Psoas muscle (tissue), 8 donors: ENCODE data around the gene CHRM3. TPM values are rescaled to one million over a fixed set of nuclear protein-coding genes. Genes with fewer than 3 reads are reported as not detected.

ENCODE experiments used
- ATAC-seq, 4 donors: fragments of 200-7000 bp; cut with Tn5 transposase; one replicate each; pipeline ENCODE4 v1.9.1; 2020; ENCODE audit warnings: moderate library complexity in 3 of 4, mild to moderate bottlenecking in 2 of 4
- DNase-seq, 2 donors: peaks; one replicate each; pipeline ENCODE4 v3.0.0-alpha.2; 2020
- H3K27ac ChIP-seq: fragments of 200-600 bp; one replicate; pipeline ENCODE4 v1.8.0; 2022
- H3K27me3 ChIP-seq, 3 donors: fragments of 200-600 bp in 1 of 3; one replicate each; pipeline versions ENCODE4 v1.6.1 to v1.8.0; 2013 to 2022; ENCODE audit warnings: low read length in 2 of 3, mild to moderate bottlenecking in 2 of 3, moderate library complexity in 1 of 3; ENCODE audit not compliant: insufficient read depth in 3 of 3
- H3K36me3 ChIP-seq, 2 donors: fragments of 200-600 bp in 1 of 2; one replicate each; pipeline versions ENCODE4 v1.6.1 to v1.8.0; 2013 to 2022; ENCODE audit warnings: low read depth in 1 of 2, mild to moderate bottlenecking in 1 of 2, moderate library complexity in 1 of 2; ENCODE audit not compliant: insufficient read depth in 1 of 2
- H3K4me1 ChIP-seq: fragments of 200-600 bp; one replicate; pipeline ENCODE4 v1.8.0; 2022
- H3K4me3 ChIP-seq: fragments of 200-600 bp; one replicate; pipeline ENCODE4 v1.8.0; 2022; ENCODE audit warnings: mild to moderate bottlenecking
- H3K9me3 ChIP-seq: fragments of 200-600 bp; one replicate; pipeline ENCODE4 v1.8.0; 2022
- CTCF ChIP-seq: fragments of 200-600 bp; IDR thresholded peaks from one replicate; pipeline ENCODE4 v1.8.0; 2022; ENCODE audit warnings: antibody characterized with exemption
- WGBS, 3 donors: extraction: QIAGEN DNeasy Blood & Tissue Kit; methylation state at CpG; one replicate each; pipeline versions ENCODE4 v1.1.6 to v1.1.7; 2013; 5-methylcytosine and 5-hydroxymethylcytosine counted together
- intact Hi-C, 2 donors: fragments of 100-400 bp; cut with DNase I; formaldehyde crosslinking; loops; one replicate each; pipeline versions ENCODE4 v1.11.0 to v1.14.2; 2022
- long read RNA-seq, 2 donors: library from polyadenylated mRNA; unstranded; transcript quantifications; one replicate each; pipeline ENCODE4 v2.0.0, GENCODE V29; 2021
- polyA plus RNA-seq, 3 donors: library from polyadenylated mRNA; stranded (reverse); fragments of 200-250 nt; gene quantifications; one replicate each; pipeline ENCODE4 v1.2.3, GENCODE V29; 2013
- total RNA-seq, 4 donors: library from RNA; stranded (reverse); fragmentation: NEBNext Ultra II Directional in 2 of 4; extraction: Animal tissue kit (Norgen Biotek cat#: 25700) in 2 of 4; gene quantifications; one replicate each; pipeline versions ENCODE4 v1.2.1 to v1.2.4, GENCODE V29; 2021 to 2023
- donor health status: healthy with polysubstance abuse.
- donor health status: DM: no; HTN: no; CAD: no; lungs with moderate emphysema.
- donor health status: Bipolar disorder and iron deficiency.
- donor health status: healthy.
- donor health status: DM: yes; HTN: yes; CAD: no.
- donor health status: DM: no; HTN: no; CAD: no.
- donor health status: DM: no; HTN: no; CAD: no.
- donor health status: DM: yes; HTN: yes; CAD: no.

Gene CHRM3
- total RNA-seq (under 1 TPM in 3 of 4 donors, not detected in 1; 0.02 to 0.32 (median 0.13) TPM), polyA plus RNA-seq (under 1 TPM; 0.03 to 0.07 (median 0.06) TPM)
- long read RNA-seq, donor 1 = 0 reads
- long read RNA-seq, donor 2 = 0 reads

- Histone ChIP-seq H3K4me3 (peak within 1 kb of the TSS; percentile 34), H3K27ac (no peak within 1 kb of the TSS), H3K27me3 (peaks cover 0 to 33% (median 12%) of the 10 kb centered on the region in 3 donors), H3K36me3 (no peaks in the 10 kb centered on the region), H3K4me1 (no peaks in the 10 kb centered on the region), H3K9me3 (no peaks in the 10 kb centered on the region)
- TF ChIP-seq CTCF = no peak
- intact Hi-C loops = no loop called here
- ATAC-seq (no peak), DNase-seq (peak; percentile 11 to 41)
- WGBS, 3 donors = 1% methylated on average over 74 to 81 of the region's 82 CpGs
These were observed at the start of gene CHRM3 for GRCh38 chr1:239386453-239387303. Gene CHRM3 (plus strand): TSS chr1:239386568. CDS start chr1:239907452, 520,884 bp downstream.

- no peaks in the 10 kb centered on the region for H3K27me3 ChIP-seq
- ATAC-seq (no peak), DNase-seq (no peak)
- TF ChIP-seq CTCF = no peak
- H3K4me1 ChIP-seq = no peaks in the 10 kb centered on the region
- intact Hi-C loops = no loop called here
- H3K4me3 ChIP-seq = no peak overlapping the region
- no peaks in the 10 kb centered on the region for H3K36me3 ChIP-seq
- no peak overlapping the region for H3K27ac ChIP-seq
- WGBS, 3 donors = 41 to 45% (median 45%) methylated on average over 6 of the region's 6 CpGs
- no peaks in the 10 kb centered on the region for H3K9me3 ChIP-seq
These were observed 48.5 kb upstream of the CHRM3 start for GRCh38 chr1:239337799-239338430.

- Histone ChIP-seq H3K9me3 (no peaks in the 10 kb centered on the region), H3K36me3 (no peaks in the 10 kb centered on the region), H3K27me3 (no peaks in the 10 kb centered on the region), H3K4me1 (no peaks in the 10 kb centered on the region), H3K4me3 (no peak overlapping the region), H3K27ac (no peak overlapping the region)
- TF ChIP-seq CTCF = no peak
- intact Hi-C loops = no loop called here
- WGBS, 3 donors = 78 to 83% (median 81%) methylated on average over 2 of the region's 2 CpGs
- ATAC-seq (no peak), DNase-seq (no peak)
These were observed 38.6 kb upstream of the CHRM3 start for GRCh38 chr1:239347776-239348175.

- DNase-seq (no peak), ATAC-seq (no peak)
- WGBS, 3 donors = 87 to 90% (median 88%) methylated on average over 6 of the region's 6 CpGs
- intact Hi-C loops = no loop called here
- Histone ChIP-seq H3K36me3 (no peaks in the 10 kb centered on the region), H3K4me3 (no peak overlapping the region), H3K9me3 (no peaks in the 10 kb centered on the region), H3K4me1 (no peaks in the 10 kb centered on the region), H3K27me3 (no peaks in the 10 kb centered on the region), H3K27ac (no peak overlapping the region)
- TF ChIP-seq CTCF = no peak
These were observed 37.6 kb upstream of the CHRM3 start for GRCh38 chr1:239348635-239349353.
